Mesenchymal stem cell (in vitro differentiated cells and primary cell): ENCODE results near the gene TRMO.

Experiments
- DNase-seq: peaks from one replicate; pipeline ENCODE4 v3.0.0-alpha.2; 2013
- H2AFZ ChIP-seq: one replicate; pipeline ENCODE4 v1.6.1; 2013; ENCODE audit warnings: low read depth, mild to moderate bottlenecking, control low read depth, inconsistent platforms, low read length, moderate library complexity
- H2AK5ac ChIP-seq: 2 replicates; pipeline ENCODE4 v1.6.1; 2013; ENCODE audit warnings: low read length, moderate library complexity, mild to moderate bottlenecking, inconsistent platforms; ENCODE audit not compliant: severe bottlenecking
- H2BK120ac ChIP-seq: one replicate; pipeline ENCODE4 v1.6.1; 2013; ENCODE audit warnings: low read depth, mild to moderate bottlenecking, inconsistent platforms, low read length, moderate library complexity
- H2BK12ac ChIP-seq, 2 experiments: one replicate each; pipeline ENCODE4 v1.6.1; 2013; ENCODE audit warnings: inconsistent platforms in 2 of 2, low read length in 2 of 2, mild to moderate bottlenecking in 2 of 2, moderate library complexity in 2 of 2, control low read depth in 1 of 2
- H2BK15ac ChIP-seq: one replicate; pipeline ENCODE4 v1.6.1; 2013; ENCODE audit warnings: mild to moderate bottlenecking, low read depth, inconsistent platforms; ENCODE audit not compliant: poor library complexity, severe bottlenecking
- H2BK5ac ChIP-seq: 2 replicates; pipeline ENCODE4 v1.6.1; 2013; ENCODE audit warnings: low read depth, mild to moderate bottlenecking, low read length, control low read depth, inconsistent platforms; ENCODE audit not compliant: poor library complexity, severe bottlenecking
- H3K14ac ChIP-seq, 2 experiments: one replicate each; pipeline ENCODE4 v1.6.1; 2013; ENCODE audit warnings: inconsistent platforms in 2 of 2, low read length in 2 of 2, control low read depth in 1 of 2, mild to moderate bottlenecking in 1 of 2, moderate library complexity in 1 of 2
- H3K18ac ChIP-seq, 2 experiments: one replicate each; pipeline ENCODE4 v1.6.1; 2013; ENCODE audit warnings: inconsistent platforms in 2 of 2, low read length in 2 of 2, control low read depth in 1 of 2, low read depth in 1 of 2, mild to moderate bottlenecking in 1 of 2
- H3K23ac ChIP-seq, 2 experiments: one replicate each; pipeline ENCODE4 v1.6.1; 2013; ENCODE audit warnings: inconsistent platforms in 2 of 2, low read length in 2 of 2, mild to moderate bottlenecking in 2 of 2, moderate library complexity in 2 of 2, control low read depth in 1 of 2
- H3K27ac ChIP-seq: 2 replicates; pipeline ENCODE4 v1.5.1; 2013; ENCODE audit warnings: mild to moderate bottlenecking, moderate library complexity, low read length, control low read depth, inconsistent platforms; ENCODE audit not compliant: poor library complexity, severe bottlenecking
- H3K27me3 ChIP-seq, 2 experiments: 2 replicates each; pipeline versions ENCODE4 v1.6.1 to v1.7.0; 2013; ENCODE audit warnings: low read length in 2 of 2, mild to moderate bottlenecking in 2 of 2, moderate library complexity in 2 of 2, control low read depth in 1 of 2, inconsistent platforms in 1 of 2; ENCODE audit not compliant: control insufficient read depth in 1 of 2, insufficient read depth in 1 of 2
- H3K36me3 ChIP-seq, 2 experiments: 2 replicates each; pipeline versions ENCODE4 v1.6.1 to v1.7.0; 2013; ENCODE audit warnings: low read length in 2 of 2, control low read depth in 1 of 2, inconsistent platforms in 1 of 2, low read depth in 1 of 2, mild to moderate bottlenecking in 1 of 2; ENCODE audit not compliant: insufficient read depth in 2 of 2, control insufficient read depth in 1 of 2
- H3K4ac ChIP-seq, 2 experiments: one replicate each; pipeline ENCODE4 v1.6.1; 2013; ENCODE audit warnings: inconsistent platforms in 2 of 2, low read length in 2 of 2, mild to moderate bottlenecking in 2 of 2, moderate library complexity in 2 of 2, control low read depth in 1 of 2, low read depth in 1 of 2
- H3K4me1 ChIP-seq: 2 replicates; pipeline ENCODE4 v1.6.1; 2013; ENCODE audit warnings: low read depth, low read length, control low read depth; ENCODE audit not compliant: control insufficient read depth, insufficient read depth
- H3K4me2 ChIP-seq: 2 replicates; pipeline ENCODE4 v1.6.1; 2013; ENCODE audit warnings: low read length, mild to moderate bottlenecking, inconsistent platforms; ENCODE audit not compliant: poor library complexity, severe bottlenecking
- H3K4me3 ChIP-seq, 2 experiments: 2 replicates each; pipeline versions ENCODE4 v1.5.1 to v1.7.0; 2013; ENCODE audit warnings: low read length in 2 of 2, mild to moderate bottlenecking in 2 of 2, control low read depth in 1 of 2, low read depth in 1 of 2; ENCODE audit not compliant: insufficient read depth in 1 of 2
- H3K79me1 ChIP-seq: replicated peaks from 2 replicates; pipeline ENCODE4 v1.6.1; 2013; ENCODE audit warnings: mild to moderate bottlenecking, control low read depth, low read length, inconsistent platforms; ENCODE audit not compliant: poor library complexity, severe bottlenecking
- H3K9ac ChIP-seq: 2 replicates; pipeline ENCODE4 v1.7.0; 2013; ENCODE audit warnings: mild to moderate bottlenecking, low read length, moderate library complexity
- H3K9me3 ChIP-seq: 2 replicates; pipeline ENCODE4 v1.7.0; 2013; ENCODE audit warnings: mild to moderate bottlenecking, low read length; ENCODE audit not compliant: control insufficient read depth
- H4K8ac ChIP-seq: one replicate; pipeline ENCODE4 v1.6.1; 2013; ENCODE audit warnings: inconsistent platforms, mild to moderate bottlenecking, low read length, moderate library complexity
- H4K91ac ChIP-seq: one replicate; pipeline ENCODE4 v1.6.1; 2013; ENCODE audit warnings: mild to moderate bottlenecking, low read length, inconsistent platforms
- WGBS: methylation state at CpG from one replicate; pipeline ENCODE4 v1.1.7; 2013; ENCODE audit warnings: mixed read lengths; 5-methylcytosine and 5-hydroxymethylcytosine counted together

The TRMO gene

GRCh38 chr9:97964901-97965300, 42.6 kb upstream of the TRMO start:
- no peak overlapping the region for H2BK120ac ChIP-seq
- no peak overlapping the region for H2BK15ac ChIP-seq
- no peak overlapping the region for H2AFZ ChIP-seq
- H3K79me1 ChIP-seq = no peaks in the 10 kb centered on the region
- H2AK5ac ChIP-seq = no peak overlapping the region
- H3K27me3 ChIP-seq = peaks cover 10 to 22% of the 10 kb centered on the region in 2 experiments
- H3K27ac ChIP-seq = no peak overlapping the region
- no peak overlapping the region for H3K23ac ChIP-seq
- no peaks in the 10 kb centered on the region for H3K4me1 ChIP-seq
- H3K4me2 ChIP-seq = no peak overlapping the region
- no peak overlapping the region for H3K4me3 ChIP-seq
- no peak overlapping the region for H4K8ac ChIP-seq
- H3K9ac ChIP-seq = no peak overlapping the region
- H3K9me3 ChIP-seq = no peaks in the 10 kb centered on the region
- H2BK12ac ChIP-seq = no peak overlapping the region
- no peak overlapping the region for H3K18ac ChIP-seq
- H3K4ac ChIP-seq = no peak overlapping the region
- no peak for DNase-seq
- H2BK5ac ChIP-seq = no peak overlapping the region
- no peak overlapping the region for H3K14ac ChIP-seq
- H4K91ac ChIP-seq = no peak overlapping the region
- no peaks in the 10 kb centered on the region for H3K36me3 ChIP-seq

- H3K18ac ChIP-seq = no peak overlapping the region
- H4K8ac ChIP-seq = no peak overlapping the region
- no peak overlapping the region for H3K4me3 ChIP-seq
- no peak overlapping the region for H2AFZ ChIP-seq
- WGBS = no CpG with 5 or more reads among the region's 2 CpGs
- no peak overlapping the region for H3K14ac ChIP-seq
- H3K4ac ChIP-seq = no peak overlapping the region
- H2BK5ac ChIP-seq = no peak overlapping the region
- no peak overlapping the region for H2AK5ac ChIP-seq
- H2BK120ac ChIP-seq = no peak overlapping the region
- no peaks in the 10 kb centered on the region for H3K9me3 ChIP-seq
- no peak overlapping the region for H3K9ac ChIP-seq
- no peak overlapping the region for H2BK12ac ChIP-seq
- H3K27me3 ChIP-seq = peaks cover 10 to 22% of the 10 kb centered on the region in 2 experiments
- H3K79me1 ChIP-seq = no peaks in the 10 kb centered on the region
- no peak overlapping the region for H2BK15ac ChIP-seq
- no peak for DNase-seq
- no peak overlapping the region for H3K27ac ChIP-seq
- no peak overlapping the region for H3K4me2 ChIP-seq
- H3K4me1 ChIP-seq = no peaks in the 10 kb centered on the region
- H4K91ac ChIP-seq = no peak overlapping the region
- H3K36me3 ChIP-seq = no peaks in the 10 kb centered on the region
- H3K23ac ChIP-seq = no peak overlapping the region
Observed at GRCh38 chr9:97963232-97963631, 40.9 kb upstream of the TRMO start.

- Histone ChIP-seq H2BK12ac (no peak overlapping the region), H3K36me3 (no peaks in the 10 kb centered on the region), H2BK120ac (no peak overlapping the region), H2AK5ac (no peak overlapping the region), H3K27me3 (peaks cover 10 to 22% of the 10 kb centered on the region in 2 experiments), H3K4ac (no peak overlapping the region), H2AFZ (no peak overlapping the region), H3K4me1 (no peaks in the 10 kb centered on the region), H3K79me1 (no peaks in the 10 kb centered on the region), H3K23ac (peak overlapping the region in 1 of 2 experiments; percentile 35), H3K18ac (no peak overlapping the region), H4K91ac (no peak overlapping the region), H3K14ac (no peak overlapping the region), H3K4me3 (no peak overlapping the region), H3K27ac (no peak overlapping the region), H2BK5ac (no peak overlapping the region), H3K9ac (no peak overlapping the region), H2BK15ac (no peak overlapping the region), H4K8ac (no peak overlapping the region), H3K9me3 (no peaks in the 10 kb centered on the region), H3K4me2 (no peak overlapping the region)
- no peak for DNase-seq
- WGBS = 96% methylated on average over 4 of the region's 5 CpGs
Observed at GRCh38 chr9:97962575-97962974, 40.3 kb upstream of the TRMO start.

- Histone ChIP-seq H2BK12ac (no peak overlapping the region), H3K9me3 (no peaks in the 10 kb centered on the region), H3K27me3 (peaks cover 10 to 22% of the 10 kb centered on the region in 2 experiments), H3K9ac (no peak overlapping the region), H3K18ac (no peak overlapping the region), H2BK15ac (no peak overlapping the region), H2BK5ac (no peak overlapping the region), H3K14ac (no peak overlapping the region), H3K4me3 (no peak overlapping the region), H4K8ac (no peak overlapping the region), H3K79me1 (no peaks in the 10 kb centered on the region), H3K23ac (no peak overlapping the region), H3K4me1 (no peaks in the 10 kb centered on the region), H4K91ac (no peak overlapping the region), H2AK5ac (no peak overlapping the region), H2AFZ (no peak overlapping the region), H3K36me3 (no peaks in the 10 kb centered on the region), H2BK120ac (no peak overlapping the region), H3K27ac (no peak overlapping the region), H3K4ac (no peak overlapping the region), H3K4me2 (no peak overlapping the region)
- no peak for DNase-seq
- WGBS = 97% methylated on average over 4 of the region's 4 CpGs
Observed at GRCh38 chr9:97962136-97962535, 39.8 kb upstream of the TRMO start.
